ENCODE results near the gene PXN.

The PXN gene

GRCh38 chr12:120265473-120266179, at the start of gene PXN:
PXN (minus strand) TSS chr12:120265730; CDS start chr12:120265629, 101 bp downstream.
- peak; percentile 47 for DNase-seq (ENCODE audit: low read depth)

GRCh38 chr12:120314220-120314619, 48.7 kb upstream of the PXN start:
- DNase-seq (ENCODE audit: low read depth): no peak

- DNase-seq (ENCODE audit: low read depth): peak; percentile 95
These were observed 36.7 kb upstream of the PXN start, which contains the start of gene SIRT4 for GRCh38 chr12:120301962-120302815. SIRT4 (plus strand) TSS chr12:120302321; CDS start chr12:120303562, 1,241 bp downstream.

- DNase-seq (ENCODE audit: low read depth): peak; percentile 77
These were observed 27.4 kb upstream of the PXN start, which contains the start of gene RNU4-1 for GRCh38 chr12:120292661-120293531. RNU4-1 (minus strand) TSS chr12:120293237.

GRCh38 chr12:120292411-120292660, 26.8 kb upstream of the PXN start:
- no peak for DNase-seq (ENCODE audit: low read depth)

GRCh38 chr12:120290609-120291305, 25.2 kb upstream of the PXN start:
- DNase-seq (ENCODE audit: low read depth): no peak

GRCh38 chr12:120287491-120287890, 22.0 kb upstream of the PXN start:
- no peak for DNase-seq (ENCODE audit: low read depth)

GRCh38 chr12:120286768-120287490, 21.4 kb upstream of the PXN start:
- DNase-seq (ENCODE audit: low read depth): no peak

- no peak for DNase-seq (ENCODE audit: low read depth)
These were observed 18.9 kb upstream of the PXN start for GRCh38 chr12:120284381-120284780.

- no peak for DNase-seq (ENCODE audit: low read depth)
These were observed 17.8 kb upstream of the PXN start for GRCh38 chr12:120283318-120283717.

GRCh38 chr12:120278137-120279069, 12.9 kb upstream of the PXN start:
- DNase-seq (ENCODE audit: low read depth): no peak

- DNase-seq (ENCODE audit: low read depth): no peak
These were observed 11.2 kb upstream of the PXN start for GRCh38 chr12:120276734-120277133.

- no peak for DNase-seq (ENCODE audit: low read depth)
These were observed 2.2 kb upstream of the PXN start for GRCh38 chr12:120267736-120268135.

- no peak for DNase-seq (ENCODE audit: low read depth)
These were observed 795 bp upstream of the PXN start for GRCh38 chr12:120266180-120266870.

- no peak for DNase-seq (ENCODE audit: low read depth)
These were observed 542 bp downstream of the PXN start for GRCh38 chr12:120264904-120265472.

GRCh38 chr12:120264086-120264903, 1.2 kb downstream of the PXN start:
- no peak for DNase-seq (ENCODE audit: low read depth)

- no peak for DNase-seq (ENCODE audit: low read depth)
These were observed 1.8 kb downstream of the PXN start for GRCh38 chr12:120263748-120264085.

All from stromal cell of bone marrow (primary cell).